ENCODE results near the gene CCDC88C. TPM values are rescaled to one million over a fixed set of nuclear protein-coding genes. Genes with fewer than 3 reads are reported as not detected.

The CCDC88C gene
- total and polyA plus RNA-seq, 2 donors (not counting 3 experiments of a cell fraction or from before 2014, with no cell fraction given), result 11.4 to 52.1 TPM

DNA sequence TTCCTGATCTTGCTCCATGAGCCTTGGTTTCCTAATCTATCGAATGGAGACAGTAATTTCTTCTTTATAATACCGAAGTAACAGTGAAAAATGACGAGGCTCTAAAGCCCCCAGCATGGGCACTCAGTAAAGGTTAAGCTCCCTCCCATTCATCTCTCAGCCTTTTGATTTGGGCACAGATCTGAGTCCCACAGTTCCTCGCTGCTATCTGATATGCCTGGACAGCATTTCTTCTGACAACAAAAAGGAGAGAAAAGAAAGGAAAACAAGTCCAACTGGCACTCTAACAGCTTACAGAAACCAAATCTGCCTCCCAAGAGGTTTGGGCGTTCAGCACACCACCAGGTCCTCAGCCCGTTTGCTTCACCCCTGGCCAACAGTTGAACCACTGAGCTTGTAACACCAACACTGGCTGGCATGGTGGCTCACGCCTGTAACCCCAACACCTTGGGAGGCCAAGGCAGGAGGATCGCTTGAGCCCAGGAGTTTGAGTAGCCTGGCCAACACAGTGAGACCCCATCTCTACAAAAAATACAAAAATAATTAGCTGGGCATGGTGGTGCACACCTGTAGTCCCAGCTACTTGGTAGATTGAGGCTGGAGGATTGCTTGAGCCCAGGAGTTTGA lies 19.5 kb downstream of the CCDC88C start:
- no peaks in the 10 kb centered on the region for H4K20me1 ChIP-seq (replicated peaks; ENCODE audit: control insufficient read depth, extremely low read depth, insufficient read depth, low read length)
- dilution Hi-C loops (cut with MboI; ENCODE audit: extremely low pct_ligation_motif_present, low sequenced_read_pairs), result no loop called here
- no peaks in the 10 kb centered on the region for H3K36me3 ChIP-seq (ENCODE audit: control insufficient read depth in 2 of 2, extremely low read depth in 1 of 2, insufficient read depth in 2 of 2, low read length in 2 of 2)
- CTCF ChIA-PET, result interaction anchor here (0.8 to 7.0 kb wide), 10 partner anchors 8 to 495 kb away, joined by 3 to 32 read pairs (median 6); partner anchors contain the start of gene CCDC88C
- H3K9me3 ChIP-seq (replicated peaks; ENCODE audit: control insufficient read depth, insufficient read depth, low read length), result no peaks in the 10 kb centered on the region
- H3K4me2 ChIP-seq (ENCODE audit: insufficient read depth, low read length), result no peak overlapping the region
- no peak for TF ChIP-seq MYC (IDR thresholded peaks at IDR 0.05; ENCODE audit: low read depth, low read length)
- no peak for DNase-seq (ENCODE audit: low read depth, low spot score)
- POLR2A ChIA-PET, result interaction anchor here (0.6 kb wide), 1 partner anchor 129 kb away, joined by 4 read pairs; no protein-coding TSS in a partner anchor
- BruUV-seq (replicated peaks), result no TSS peak
- intact Hi-C loops (cut with micrococcal nuclease), result no loop called here
- peaks cover 25% of the 10 kb centered on the region for H3K79me2 ChIP-seq (ENCODE audit: control insufficient read depth, insufficient read depth, low read length)
- H3K9me1 ChIP-seq (replicated peaks; ENCODE audit: control insufficient read depth, extremely low read depth, insufficient read depth, low read length), result no peaks in the 10 kb centered on the region
- no peak overlapping the region for H3K27ac ChIP-seq (ENCODE audit: insufficient read depth, low read depth, low read length)
- H3K9ac ChIP-seq (replicated peaks; ENCODE audit: extremely low read depth, insufficient read depth, low read length), result no peak overlapping the region
- H3K4me3 ChIP-seq (replicated peaks in 1 of 3; ENCODE audit: insufficient read depth in 1 of 3, low read depth in 1 of 3, low read length in 3 of 3), result no peak overlapping the region
- H3K27me3 ChIP-seq (ENCODE audit: control insufficient read depth in 2 of 2, insufficient read depth in 2 of 2, low read length in 2 of 2), result no peaks in the 10 kb centered on the region
- no peak overlapping the region for H2AFZ ChIP-seq (ENCODE audit: low read depth, low read length)
- peaks cover 38% of the 10 kb centered on the region for H3K4me1 ChIP-seq (ENCODE audit: control insufficient read depth, extremely low read depth, insufficient read depth, low read length)
- no peak for FAIRE-seq

- CTCF ChIA-PET, result interaction anchor here (1.1 to 2.7 kb wide), 7 partner anchors 11 to 38 kb away, joined by 3 to 13 read pairs (median 6); partner anchors contain the start of gene CCDC88C
- no peak overlapping the region for H3K9ac ChIP-seq (replicated peaks; ENCODE audit: extremely low read depth, insufficient read depth, low read length)
- no peaks in the 10 kb centered on the region for H3K36me3 ChIP-seq (ENCODE audit: control insufficient read depth in 2 of 2, extremely low read depth in 1 of 2, insufficient read depth in 2 of 2, low read length in 2 of 2)
- H3K4me3 ChIP-seq (replicated peaks in 1 of 3; ENCODE audit: insufficient read depth in 1 of 3, low read depth in 1 of 3, low read length in 3 of 3), result no peak overlapping the region
- peaks cover 22% of the 10 kb centered on the region for H3K79me2 ChIP-seq (ENCODE audit: control insufficient read depth, insufficient read depth, low read length)
- no peaks in the 10 kb centered on the region for H3K9me1 ChIP-seq (replicated peaks; ENCODE audit: control insufficient read depth, extremely low read depth, insufficient read depth, low read length)
- intact Hi-C loops (cut with micrococcal nuclease), result no loop called here
- TF ChIP-seq POLR2A (IDR thresholded peaks at IDR 0.05; ENCODE audit: low read depth, low read length) (no peak), CTCF (IDR thresholded peaks at IDR 0.05; ENCODE audit: extremely low read depth in 1 of 2, insufficient read depth in 1 of 2, low read depth in 1 of 2, low read length in 2 of 2) (no peak), POLR2AphosphoS5 (IDR thresholded peaks at IDR 0.05; ENCODE audit: insufficient read depth, low read depth, low read length) (no peak), EZH2 (IDR thresholded peaks at IDR 0.05; ENCODE audit: borderline replicate concordance, low read depth, low read length, severe bottlenecking) (no peak), GATA2 (IDR thresholded peaks at IDR 0.05; ENCODE audit: insufficient read depth, insufficient read length, low read depth, low read length) (no peak), JUN (IDR thresholded peaks at IDR 0.05; ENCODE audit: borderline replicate concordance, insufficient read depth, insufficient read length, low read depth) (no peak), FOS (IDR thresholded peaks at IDR 0.05; ENCODE audit: borderline replicate concordance, insufficient read depth, low read length) (no peak), MYC (IDR thresholded peaks at IDR 0.05; ENCODE audit: low read depth, low read length) (no peak)
- TF ChIP-seq, protein P1, sequence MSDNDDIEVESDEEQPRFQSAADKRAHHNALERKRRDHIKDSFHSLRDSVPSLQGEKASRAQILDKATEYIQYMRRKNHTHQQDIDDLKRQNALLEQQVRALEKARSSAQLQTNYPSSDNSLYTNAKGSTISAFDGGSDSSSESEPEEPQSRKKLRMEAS (IDR thresholded peaks at IDR 0.05; ENCODE audit: insufficient read depth, insufficient read length), result no peak
- H3K4me1 ChIP-seq (ENCODE audit: control insufficient read depth, extremely low read depth, insufficient read depth, low read length), result peaks cover 29% of the 10 kb centered on the region
- FAIRE-seq (peak; percentile 49), DNase-seq (ENCODE audit: low read depth, low spot score) (peak; percentile 17)
- no peaks in the 10 kb centered on the region for H4K20me1 ChIP-seq (replicated peaks; ENCODE audit: control insufficient read depth, extremely low read depth, insufficient read depth, low read length)
- POLR2A ChIA-PET, result no interaction called here
- H3K4me2 ChIP-seq (ENCODE audit: insufficient read depth, low read length), result no peak overlapping the region
- H3K27me3 ChIP-seq (ENCODE audit: control insufficient read depth in 2 of 2, insufficient read depth in 2 of 2, low read length in 2 of 2), result no peaks in the 10 kb centered on the region
- dilution Hi-C loops (cut with MboI; ENCODE audit: extremely low pct_ligation_motif_present, low sequenced_read_pairs), result no loop called here
- no peaks in the 10 kb centered on the region for H3K9me3 ChIP-seq (replicated peaks; ENCODE audit: control insufficient read depth, insufficient read depth, low read length)
- H3K27ac ChIP-seq (ENCODE audit: insufficient read depth, low read depth, low read length), result no peak overlapping the region
- no peak overlapping the region for H2AFZ ChIP-seq (ENCODE audit: low read depth, low read length)
- BruUV-seq (replicated peaks), result no TSS peak
Observed at GRCh38 chr14:91396959-91397815, 20.4 kb downstream of the CCDC88C start.

All from endothelial cell of umbilical vein (primary cell).